ENCODE data around the gene AKAP6.
"Not testable (repeated sequence)": the region's sequence is repeated elsewhere in the genome, so short reads cannot be mapped to it uniquely, and the experiment has no call there.

AKAP6 gene

GRCh38 chr14:32374155-32374554, 45.1 kb downstream of the AKAP6 start:
- DNase-seq, result no peak

DNA sequence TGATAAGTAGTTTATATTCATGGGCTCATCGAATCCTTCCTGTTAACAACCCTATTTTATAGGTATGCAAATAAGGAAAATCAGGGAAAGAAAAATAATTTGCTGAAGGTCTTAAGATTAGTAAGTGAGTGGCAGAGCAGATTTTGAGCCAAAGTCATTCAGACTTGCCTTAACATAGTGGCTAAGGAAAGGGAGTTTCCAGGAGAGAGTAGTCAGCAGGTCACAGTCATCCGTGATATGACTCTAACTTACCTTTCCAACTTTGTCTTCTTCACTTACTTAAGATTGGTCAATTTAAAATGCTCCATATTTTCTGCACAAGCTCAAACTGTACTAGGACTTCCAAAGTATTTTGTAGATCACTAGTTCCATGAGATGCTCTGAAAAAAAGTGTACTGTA, 46.6 kb downstream of the AKAP6 start:
- DNase-seq, result no peak

- DNase-seq, result no peak
Observed at GRCh38 chr14:32377046-32377646, 48.0 kb downstream of the AKAP6 start.

GRCh38 chr14:32378284-32378683, 49.2 kb downstream of the AKAP6 start:
- no peak for DNase-seq

GRCh38 chr14:32379447-32379846, 50.3 kb downstream of the AKAP6 start:
- no peak for DNase-seq

GRCh38 chr14:32381869-32382268, 52.8 kb downstream of the AKAP6 start:
- no peak for DNase-seq

GRCh38 chr14:32382704-32383103, 53.6 kb downstream of the AKAP6 start:
- no peak for DNase-seq

- DNase-seq, result no peak
Observed at GRCh38 chr14:32383364-32384009, 54.4 kb downstream of the AKAP6 start.

DNA sequence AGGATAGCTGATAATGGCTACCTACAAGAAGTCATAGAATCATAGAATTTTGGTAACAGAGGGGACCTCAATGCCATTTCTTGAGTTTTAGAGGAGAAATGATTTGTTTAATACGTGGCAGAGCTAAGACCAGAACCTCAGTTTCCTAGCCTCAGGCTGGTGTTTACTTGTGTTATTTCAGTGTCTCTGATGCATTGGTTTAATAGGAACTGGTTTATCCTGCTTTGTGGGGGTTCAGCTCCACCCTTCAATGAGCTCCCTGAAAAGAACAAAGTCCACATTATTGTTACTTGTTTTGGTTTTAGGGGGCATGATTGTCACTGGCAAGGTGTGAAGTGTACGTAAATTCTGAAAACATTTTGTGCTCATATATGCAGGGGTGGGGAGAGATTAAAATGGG, 55.4 kb downstream of the AKAP6 start:
- DNase-seq, result no peak

- DNase-seq, result not testable (repeated sequence)
Observed at GRCh38 chr14:32387295-32387694, 58.2 kb downstream of the AKAP6 start.

DNA sequence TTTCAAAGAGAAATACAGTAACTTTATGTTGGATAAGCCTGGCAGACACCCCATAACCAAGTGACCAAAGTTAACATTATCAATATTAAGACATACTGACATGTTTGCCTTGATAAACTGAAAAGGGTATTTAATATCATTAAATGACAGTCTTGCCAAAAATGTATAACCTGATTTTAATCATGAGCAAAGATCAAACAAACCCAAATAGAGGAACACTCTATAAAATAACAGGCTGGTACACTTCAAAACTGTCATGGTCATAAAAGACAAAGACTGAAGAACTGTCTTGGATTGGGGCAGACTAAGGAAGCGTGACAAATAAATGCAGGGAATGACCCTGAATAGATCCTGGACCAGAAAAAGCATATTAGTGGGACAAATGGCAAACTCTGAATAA, 64.0 kb downstream of the AKAP6 start:
- no peak for DNase-seq

- DNase-seq, result no peak
Observed at GRCh38 chr14:32394038-32394437, 64.9 kb downstream of the AKAP6 start.

- no peak for DNase-seq
Observed at GRCh38 chr14:32396885-32397284, 67.8 kb downstream of the AKAP6 start.

DNA sequence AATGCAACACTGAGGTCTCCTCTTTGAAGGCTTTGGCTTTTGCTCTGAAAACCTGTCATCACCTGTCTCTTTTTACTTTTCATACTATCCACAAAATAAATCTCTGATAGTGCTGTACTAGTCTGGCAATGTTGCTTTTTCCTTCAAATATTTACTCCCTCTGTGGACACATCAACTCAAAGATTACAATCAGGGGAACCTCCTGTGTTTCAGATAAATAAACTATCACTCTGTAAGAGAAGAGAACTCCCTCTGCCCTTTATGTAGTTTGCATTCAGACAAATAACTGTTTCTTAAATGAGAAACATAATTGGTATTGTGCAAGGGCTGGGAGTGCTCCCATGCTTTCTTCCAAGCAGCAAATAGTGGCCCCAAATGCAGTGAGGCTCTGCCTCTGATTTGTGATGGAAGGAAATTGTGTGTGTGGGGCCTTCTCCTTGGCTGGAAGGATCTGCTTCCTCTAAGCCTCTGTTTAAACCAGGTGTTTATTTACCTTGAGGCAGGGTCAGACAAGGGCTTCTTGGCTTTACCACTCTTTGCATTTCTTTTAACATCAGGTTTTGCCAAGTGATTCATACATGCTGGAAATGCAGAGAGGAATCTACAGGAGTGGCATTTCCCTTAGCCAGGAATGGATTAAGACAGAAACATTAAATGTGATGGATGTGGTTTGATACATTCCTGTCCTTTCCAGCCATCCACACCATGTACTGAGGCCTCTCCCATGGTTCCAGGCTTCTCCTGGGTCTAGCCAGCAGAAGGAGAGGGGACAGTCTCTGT, 69.0 kb downstream of the AKAP6 start:
- DNase-seq, result no peak

DNA sequence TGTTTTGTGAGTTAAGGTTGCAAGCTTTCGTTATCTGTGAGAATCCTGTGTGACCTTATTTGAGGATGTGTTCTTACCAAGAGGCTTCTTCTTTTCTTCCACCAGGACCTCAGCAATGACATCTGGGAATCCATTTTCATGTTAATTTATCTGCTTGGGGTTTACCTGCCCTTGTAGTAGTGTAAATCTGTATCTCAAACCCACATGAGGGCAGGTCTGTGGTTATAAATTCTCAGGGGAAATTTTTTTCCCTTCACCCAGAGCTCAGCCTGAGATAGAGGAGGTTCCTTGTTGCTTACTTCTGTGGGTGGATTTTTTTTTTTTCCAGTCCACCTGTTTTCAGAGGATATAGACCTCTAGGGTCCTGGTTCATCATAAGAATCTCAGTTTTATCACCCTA, 70.8 kb downstream of the AKAP6 start:
- DNase-seq, result no peak

- no peak for DNase-seq
Observed at GRCh38 chr14:32400480-32400879, 71.4 kb downstream of the AKAP6 start.

GRCh38 chr14:32403021-32403420, 73.9 kb downstream of the AKAP6 start:
- DNase-seq, result no peak

GRCh38 chr14:32403688-32404087, 74.6 kb downstream of the AKAP6 start:
- no peak for DNase-seq

- DNase-seq, result no peak
Observed at GRCh38 chr14:32404784-32405573, 75.9 kb downstream of the AKAP6 start.

DNA sequence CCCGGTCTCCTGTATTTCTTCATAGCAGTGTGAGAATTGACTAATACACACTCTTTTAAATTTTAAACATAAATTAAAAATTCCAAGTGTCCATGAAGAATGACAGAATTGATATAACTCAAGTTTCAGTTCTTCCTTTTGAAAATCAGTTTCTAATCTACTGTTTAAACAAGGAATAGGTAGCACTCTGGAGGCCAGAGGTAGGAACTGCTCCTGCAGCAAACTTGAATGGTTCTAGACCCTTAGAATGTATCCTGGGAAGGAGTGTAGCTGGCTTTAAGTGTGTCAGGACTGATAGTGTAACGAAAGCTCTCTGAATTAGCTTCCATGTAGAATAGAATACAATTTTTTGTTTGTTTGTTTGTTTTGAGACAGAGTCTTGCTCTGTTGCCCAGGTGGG, 76.8 kb downstream of the AKAP6 start:
- no peak for DNase-seq

DNA sequence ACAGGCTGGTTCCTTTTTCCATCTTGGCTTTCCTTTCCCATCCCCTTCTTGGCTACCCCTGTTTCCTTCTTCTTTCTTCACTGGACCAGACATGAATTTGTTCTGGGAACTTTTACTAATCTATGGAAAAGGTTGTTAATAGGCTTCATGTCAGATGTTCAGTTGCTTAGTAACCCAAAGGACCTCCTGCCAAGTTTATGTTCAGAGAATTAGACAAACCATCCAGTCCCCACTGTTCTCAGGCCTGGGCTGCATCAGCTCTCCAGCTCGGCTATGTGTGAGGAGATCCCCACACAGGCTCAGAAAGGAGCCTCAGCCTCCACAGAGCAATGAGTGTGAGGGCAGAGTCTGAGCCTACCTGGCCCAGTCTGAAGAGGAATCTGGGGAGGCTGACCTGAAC, 78.0 kb downstream of the AKAP6 start:
- DNase-seq, result no peak

GRCh38 chr14:32408018-32408417, 78.9 kb downstream of the AKAP6 start:
- no peak for DNase-seq

- DNase-seq, result no peak
Observed at GRCh38 chr14:32412103-32412502, 83.0 kb downstream of the AKAP6 start.

DNA sequence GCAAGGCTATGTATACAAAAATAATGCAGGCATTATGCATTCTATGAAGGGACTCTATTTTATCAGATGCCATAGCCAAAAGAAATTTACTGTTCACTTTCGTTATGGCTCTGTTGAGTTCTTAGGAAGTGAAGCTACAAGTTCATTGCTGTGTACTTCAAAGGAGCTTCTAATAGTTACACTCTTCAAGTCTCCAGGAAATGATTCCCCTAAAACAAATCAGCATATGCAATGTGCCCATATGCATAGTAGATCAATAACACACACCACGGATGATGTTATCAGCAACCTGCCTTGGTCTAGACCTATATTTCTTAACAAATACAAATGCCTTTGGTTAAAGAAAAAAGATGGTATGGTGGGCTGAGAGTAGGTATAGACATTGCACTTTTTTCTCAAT, 83.4 kb downstream of the AKAP6 start:
- no peak for DNase-seq

Measured in DMS79 (cell line).